Suppressor macrophage (primary cell): Measurements from ENCODE around the gene CMKLR1.

Source experiments
- DNase-seq, 4 experiments: peaks; one replicate each; pipeline ENCODE4 v3.0.0-alpha.2; 2020 to 2022

The CMKLR1 gene

DNA sequence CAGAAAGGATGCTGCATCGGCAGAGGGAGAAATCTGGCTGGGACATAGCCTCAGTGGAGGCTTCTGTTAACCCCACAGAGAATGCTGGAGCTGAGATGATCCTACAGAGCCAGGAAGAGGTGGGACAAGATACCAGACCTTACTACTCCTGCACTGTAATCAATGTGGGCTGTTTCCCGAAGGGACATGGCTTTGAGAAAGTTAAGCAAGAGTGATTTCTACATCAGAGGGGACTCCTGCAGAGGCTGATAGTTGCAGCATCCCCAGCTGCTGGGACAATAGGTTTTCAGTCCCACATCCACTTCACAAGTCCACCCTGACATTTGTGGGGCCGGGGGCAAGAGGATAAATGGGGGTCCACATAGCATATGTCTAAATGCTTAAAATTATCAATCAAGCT, 22.5 kb upstream of the CMKLR1 start:
- DNase-seq = peak; percentile 15 to 57 (median 44)

DNA sequence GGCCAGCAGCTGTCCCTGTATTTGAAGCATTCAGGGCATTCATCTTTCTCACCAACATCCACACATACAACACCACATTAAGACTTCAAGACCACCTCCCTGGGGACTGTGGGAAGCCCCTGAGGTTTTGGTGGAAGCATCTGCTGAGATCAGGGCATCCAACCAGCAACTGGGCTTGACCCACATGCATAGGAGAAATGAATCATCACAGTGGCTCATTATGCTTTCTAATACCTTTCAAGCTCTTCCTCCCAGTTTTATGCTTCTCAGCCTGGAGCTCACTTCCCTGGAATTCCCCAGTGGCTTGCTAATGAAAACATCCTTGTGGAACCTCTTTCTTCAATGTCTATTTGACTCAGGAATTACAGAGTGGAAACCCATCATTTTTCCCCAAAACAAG, 21.4 kb upstream of the CMKLR1 start:
- peak in 2 of 4 experiments; percentile 15 to 27 for DNase-seq

DNA sequence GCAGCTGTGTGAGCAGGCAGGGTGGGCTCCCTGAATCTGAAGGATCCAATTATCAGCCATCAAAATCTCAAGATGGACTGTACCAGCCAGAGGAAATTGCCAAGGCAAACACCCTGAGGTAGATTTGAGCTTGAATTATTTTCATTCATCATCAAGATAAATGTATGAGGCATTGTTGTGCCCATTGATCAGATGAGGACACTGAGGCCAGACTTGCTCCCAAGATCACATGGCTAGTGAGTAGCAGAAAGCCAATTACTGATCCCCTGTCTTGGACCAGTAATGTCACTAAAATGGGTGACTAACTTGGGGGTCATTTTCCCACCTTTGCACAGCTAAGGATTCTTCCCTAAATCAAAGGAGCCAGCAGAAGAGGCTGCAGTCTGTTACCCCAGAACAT, 20.9 kb upstream of the CMKLR1 start:
- DNase-seq = no peak

- DNase-seq = no peak
Measured at GRCh38 chr12:108358580-108358965, 19.5 kb upstream of the CMKLR1 start.

DNA sequence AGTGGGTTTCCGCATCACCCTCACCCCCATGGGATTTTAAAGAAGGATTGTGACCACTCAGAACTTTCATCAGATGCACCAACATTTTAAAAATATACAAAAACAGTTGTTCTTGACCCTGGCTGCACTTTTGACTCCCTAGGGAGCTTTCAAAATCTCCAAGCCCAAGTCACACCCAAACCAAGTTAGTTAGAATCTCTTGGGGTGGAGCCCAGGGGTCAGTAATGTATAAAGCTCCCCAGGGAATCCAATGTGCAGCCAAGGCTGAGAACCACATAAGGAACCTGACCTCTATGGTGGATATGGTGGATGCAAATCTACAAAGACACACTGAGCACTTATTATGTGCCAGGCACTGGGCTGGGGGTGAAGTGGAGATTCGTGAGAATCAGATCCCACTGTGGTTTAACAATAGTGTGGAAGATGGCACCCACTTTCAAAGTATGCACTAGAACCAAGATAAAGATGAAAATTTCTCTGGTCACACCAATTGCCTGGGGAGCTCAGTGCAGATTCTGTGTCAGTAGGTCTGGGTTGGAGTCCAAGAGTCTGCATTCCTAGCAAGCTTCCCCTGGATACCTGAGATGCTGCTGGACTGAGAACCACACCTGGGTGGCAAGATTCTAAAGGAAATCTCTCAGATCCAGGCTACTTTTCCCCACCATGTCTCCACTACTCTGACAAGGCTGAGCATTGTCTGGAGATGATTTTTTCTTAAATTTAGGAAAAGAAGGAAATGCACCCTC, 18.9 kb upstream of the CMKLR1 start:
- no peak for DNase-seq

DNA sequence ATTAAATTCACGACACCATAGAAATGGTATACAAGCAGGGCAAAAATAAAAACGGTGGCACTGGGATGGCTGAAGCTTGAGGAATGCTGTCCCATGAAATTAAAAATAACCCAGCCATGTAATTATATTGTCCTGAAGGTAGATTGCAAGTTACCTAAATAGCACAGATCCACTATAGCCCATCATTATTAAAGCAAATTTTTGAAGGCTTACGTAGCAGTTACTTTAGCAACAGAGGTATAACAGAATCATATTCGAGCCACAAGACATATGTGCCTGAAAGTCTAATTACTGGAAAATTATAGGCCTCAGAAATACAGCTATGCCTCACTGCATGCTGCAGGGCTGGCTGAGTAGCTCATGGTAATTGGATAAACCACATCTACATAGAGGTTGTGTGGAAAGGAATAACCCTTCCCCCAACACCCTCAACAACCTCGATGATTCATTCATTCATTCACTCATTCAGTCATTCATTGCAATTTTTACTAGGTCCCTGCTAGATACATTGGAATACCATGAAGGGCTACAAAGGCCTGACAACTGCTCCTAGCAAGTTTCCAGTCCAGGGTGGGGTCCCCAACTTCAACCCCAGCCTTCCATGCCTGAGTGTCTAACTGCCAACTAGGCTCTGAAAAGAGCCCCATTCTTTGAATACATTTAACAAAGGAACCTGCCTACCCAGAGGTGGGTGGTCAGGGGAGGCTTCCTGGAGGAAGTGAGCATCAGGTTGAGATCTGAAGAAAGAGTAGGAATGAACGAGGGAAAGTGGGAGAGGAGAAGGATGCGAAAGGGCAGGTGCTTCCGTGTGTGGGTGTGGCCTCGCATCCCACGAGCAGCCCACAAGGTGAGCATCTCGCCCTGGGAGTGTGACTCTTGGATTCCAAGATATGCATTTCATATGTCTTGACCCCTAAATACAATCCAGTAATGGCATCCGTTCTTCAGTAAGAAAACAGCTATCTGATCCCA, 18.0 kb upstream of the CMKLR1 start:
- DNase-seq = no peak

DNA sequence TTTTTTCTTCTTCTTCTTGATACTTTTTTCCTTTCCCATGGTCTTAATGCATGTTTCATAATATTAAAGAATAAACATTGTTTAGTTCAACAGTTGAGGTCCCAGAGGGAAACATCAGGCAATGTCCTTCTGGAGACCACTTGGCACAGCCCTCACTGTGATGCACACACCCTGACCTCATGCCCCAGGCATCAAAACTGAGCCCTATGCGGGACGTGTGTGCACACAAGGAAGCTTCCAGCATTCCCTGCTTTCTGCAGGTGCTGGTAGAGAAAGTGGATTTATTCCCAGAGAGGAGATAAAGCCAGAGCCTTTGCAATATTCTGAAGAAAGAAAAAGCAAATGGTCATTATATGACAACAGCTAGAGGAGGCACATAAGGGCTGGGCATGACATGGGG, 16.0 kb upstream of the CMKLR1 start:
- no peak for DNase-seq

DNA sequence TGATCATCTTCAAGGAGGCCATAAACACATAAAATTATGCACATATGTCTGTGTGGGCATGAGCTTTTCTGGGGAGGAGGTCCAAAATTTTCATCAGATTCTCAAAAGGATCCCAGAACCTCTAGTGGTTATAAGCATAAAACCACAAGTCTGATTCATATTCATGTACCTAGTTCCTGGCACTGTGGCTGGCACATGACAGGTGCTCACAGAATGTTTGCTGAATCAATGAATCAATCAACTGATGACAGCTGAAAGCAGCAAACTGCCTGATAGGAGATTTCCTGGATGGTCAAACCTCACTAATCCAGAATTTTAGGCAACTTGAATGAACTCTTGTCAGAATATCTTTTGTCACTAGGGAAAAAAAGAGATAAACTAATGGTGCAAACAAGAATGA, 13.5 kb upstream of the CMKLR1 start:
- no peak for DNase-seq

- DNase-seq = no peak
Measured at GRCh38 chr12:108350511-108350910, 11.4 kb upstream of the CMKLR1 start.

DNA sequence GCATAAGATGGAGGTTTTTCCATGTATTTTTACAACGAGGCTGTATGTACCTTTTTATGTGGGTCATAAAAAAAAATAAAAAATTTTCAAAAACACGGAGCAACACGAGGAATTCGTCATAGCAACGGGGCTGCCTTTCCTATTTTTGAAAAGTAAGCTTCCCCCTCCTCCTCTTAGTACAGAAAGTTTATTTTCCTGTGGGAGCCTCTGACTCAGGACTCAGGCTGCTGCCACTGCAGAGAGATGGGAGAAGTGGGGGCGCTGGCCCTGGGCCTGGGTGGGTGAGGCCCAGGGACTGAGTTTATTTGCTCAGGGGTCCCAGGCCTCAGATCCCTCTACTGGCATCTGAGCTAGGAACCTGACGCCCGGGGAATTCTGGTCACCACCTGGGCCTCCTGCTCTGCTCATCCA, 10.2 kb upstream of the CMKLR1 start:
- no peak for DNase-seq

- no peak for DNase-seq
Measured at GRCh38 chr12:108348842-108349241, 9.7 kb upstream of the CMKLR1 start.

GRCh38 chr12:108346727-108347710, 7.9 kb upstream of the CMKLR1 start:
- DNase-seq = no peak

DNA sequence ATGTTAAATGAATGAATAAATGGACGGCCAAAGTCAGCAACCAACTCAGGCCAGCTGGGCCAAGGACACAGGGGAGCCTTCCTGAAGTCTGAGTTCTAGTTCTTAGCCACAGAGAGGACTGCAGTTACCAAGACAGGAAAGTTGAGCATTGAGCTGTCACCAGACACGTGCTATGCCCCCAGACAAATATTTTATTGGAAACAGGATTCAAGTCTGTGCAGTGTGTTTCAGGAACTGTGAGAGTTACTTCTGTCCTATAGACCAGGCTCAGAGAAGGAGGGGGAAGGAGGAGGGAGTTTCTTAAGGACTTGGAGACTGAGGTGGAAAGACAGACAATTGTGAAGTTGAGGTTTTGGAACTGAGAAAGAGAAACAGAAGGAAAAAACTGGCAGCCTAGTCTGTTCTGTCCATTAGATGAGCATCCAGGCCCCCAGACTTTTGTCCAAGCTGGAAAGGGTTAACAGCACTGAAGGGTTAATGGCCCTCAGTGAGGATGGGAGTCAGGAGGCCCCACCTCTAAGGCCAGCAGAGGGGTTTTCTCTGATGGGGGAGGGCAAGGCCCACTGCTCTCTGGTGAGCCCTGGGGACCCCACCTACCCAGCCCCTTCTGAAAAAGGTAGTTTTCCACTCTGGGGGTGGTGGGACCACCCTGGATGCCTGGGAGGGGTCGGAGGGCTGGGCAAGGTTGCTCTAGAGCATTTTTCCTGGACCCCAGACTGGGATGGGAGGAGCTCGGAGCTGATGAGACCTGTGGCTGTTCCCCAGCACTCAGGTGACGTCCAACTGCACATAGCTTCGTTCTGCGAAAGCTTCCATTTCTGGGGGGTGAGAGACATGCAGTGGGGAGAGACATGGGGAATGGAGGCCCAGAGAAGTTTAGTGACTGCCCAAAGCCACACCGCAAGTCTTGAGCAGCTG, 6.9 kb upstream of the CMKLR1 start:
- peak in 3 of 4 experiments; percentile 35 to 81 (median 71) for DNase-seq

DNA sequence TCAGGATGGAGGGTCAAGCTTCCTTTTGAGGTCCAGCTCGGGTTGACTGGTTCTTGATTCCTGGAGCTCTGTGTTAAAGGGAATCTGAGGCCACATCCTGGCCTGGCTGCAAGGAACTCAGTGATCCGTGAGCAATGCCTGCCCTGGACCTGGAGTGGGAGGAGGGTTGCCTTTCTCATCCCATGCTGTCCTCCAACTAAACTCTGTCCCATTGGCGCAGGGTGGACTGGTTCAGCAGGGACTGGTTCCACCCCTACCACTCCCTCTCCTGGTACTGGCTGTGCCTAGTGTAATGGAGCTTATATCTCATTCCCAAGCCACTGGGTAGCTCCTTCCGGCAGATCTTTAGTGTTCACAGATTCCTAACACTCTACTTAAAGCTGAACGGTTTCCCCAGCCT, 3.9 kb upstream of the CMKLR1 start:
- no peak for DNase-seq

DNA sequence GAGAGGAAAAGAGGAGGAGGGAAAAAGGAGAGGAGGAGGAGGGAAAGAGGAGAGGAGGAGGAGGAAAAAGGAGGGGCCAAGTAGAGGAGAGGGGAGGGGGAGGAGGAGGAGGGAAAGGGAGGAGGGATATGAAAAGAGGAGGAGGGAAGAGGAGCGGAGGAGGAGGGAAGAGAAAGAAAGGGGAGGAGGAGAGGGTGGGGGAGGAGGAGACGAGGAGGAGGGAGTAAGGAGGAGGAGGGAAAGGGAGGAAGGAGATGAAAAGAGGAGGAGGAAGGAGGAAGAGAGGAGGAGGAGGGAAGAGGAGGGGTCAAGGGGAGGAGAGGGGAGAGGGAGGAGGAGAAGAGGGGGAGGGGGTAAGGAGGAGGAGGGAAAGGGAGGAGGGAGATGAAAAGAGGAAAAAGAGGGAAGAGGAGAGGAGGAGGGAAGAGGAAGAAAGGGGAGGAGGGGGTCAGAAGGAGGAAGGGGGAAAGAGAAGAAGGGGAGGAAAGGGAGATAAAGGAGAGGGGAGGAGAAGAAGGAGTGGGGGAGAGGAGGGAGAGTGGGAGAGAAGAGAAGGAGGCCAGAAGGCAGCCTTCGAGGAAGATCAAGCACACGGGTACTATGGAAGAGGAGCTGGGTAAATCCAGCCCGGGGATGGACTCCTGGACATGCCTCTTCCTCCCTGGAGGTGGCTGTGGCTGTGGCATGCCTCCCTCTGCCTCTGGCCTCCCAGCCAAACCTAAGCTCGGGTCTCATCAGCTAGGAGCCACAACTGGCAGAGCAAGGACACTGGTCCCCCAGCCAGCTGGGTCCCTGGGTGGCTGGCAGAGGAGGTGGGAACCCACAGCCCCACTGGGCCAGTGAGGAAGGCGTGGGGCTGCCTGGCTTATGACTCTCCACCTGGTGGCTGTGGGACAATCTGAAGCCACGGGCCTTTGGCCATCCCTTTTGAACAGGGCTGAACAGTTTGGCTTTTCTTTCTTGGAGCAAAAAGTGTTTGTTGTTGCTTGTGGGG, 3.0 kb upstream of the CMKLR1 start:
- no peak for DNase-seq

- DNase-seq = no peak
Measured at GRCh38 chr12:108341356-108341755, 2.2 kb upstream of the CMKLR1 start.

DNA sequence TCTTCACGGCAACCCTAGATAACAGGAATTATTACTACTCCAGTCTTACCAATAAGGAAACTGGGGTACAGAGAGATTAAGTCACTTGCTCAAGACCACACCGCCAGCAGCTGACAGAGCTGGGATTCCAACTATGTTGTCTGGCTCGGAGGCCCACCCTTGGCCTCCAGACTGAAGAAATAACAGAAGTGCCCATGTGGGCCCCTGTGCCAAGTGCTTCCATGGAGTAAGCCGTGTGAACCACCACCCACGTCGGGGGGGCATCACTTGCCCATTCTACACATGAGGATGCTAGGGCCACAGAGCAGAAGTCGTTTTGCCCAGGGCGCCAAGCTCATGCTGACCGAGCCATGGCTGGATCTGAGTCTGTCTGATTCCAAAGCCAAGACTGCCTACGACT, 926 bp upstream of the CMKLR1 start:
- DNase-seq = peak in 2 of 4 experiments; percentile 30 to 43

DNA sequence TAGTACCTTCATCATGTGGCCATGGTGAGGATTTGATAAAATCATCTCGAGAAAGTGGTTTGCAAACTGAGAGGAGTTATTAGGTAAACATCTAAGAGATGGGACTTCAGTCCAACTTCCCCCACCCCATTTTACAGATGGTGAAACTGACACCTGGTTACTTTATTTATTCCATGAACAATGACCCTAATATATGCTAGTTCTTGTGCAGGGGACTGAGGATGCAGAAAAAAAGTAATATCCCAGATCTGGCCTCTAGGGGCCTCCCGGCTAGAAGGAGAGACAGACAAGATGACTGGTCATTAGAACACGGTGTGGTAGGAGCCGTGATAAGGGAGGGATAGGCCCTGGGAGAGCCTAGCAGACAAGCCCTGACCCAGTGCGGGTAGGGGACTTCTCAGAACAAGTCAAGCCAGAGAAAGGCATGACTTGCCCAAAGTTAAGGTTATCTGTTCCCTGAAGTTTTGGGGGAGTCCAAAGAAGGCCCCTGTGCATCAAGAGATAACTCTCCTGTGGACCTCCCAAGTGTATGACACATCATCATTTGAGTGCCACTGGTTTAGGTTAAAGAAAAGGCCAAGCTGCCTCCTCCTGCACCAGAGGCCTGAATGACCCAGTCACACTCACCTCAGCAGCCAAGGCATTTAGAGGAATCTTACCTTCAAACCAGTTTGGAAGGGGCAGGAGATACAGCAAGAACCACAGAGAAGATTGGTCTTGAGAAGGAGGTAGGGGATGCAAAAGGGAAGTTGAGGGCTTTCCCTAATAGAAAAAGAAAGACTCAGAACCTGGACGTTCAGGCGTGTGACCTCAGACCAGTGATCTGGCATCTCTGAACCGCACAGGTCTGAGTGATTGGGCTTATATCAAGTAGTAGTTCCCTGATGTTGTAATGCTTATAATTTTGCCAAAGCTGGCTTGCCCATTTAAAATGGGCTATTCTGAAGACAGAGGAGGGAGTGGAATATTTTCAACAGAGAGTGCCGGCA, 1.6 kb downstream of the CMKLR1 start:
- DNase-seq = peak; percentile 63 to 82 (median 78)
